Adrenal gland (tissue), 12 donors: ENCODE results near the gene SH3BP1. TPM values are rescaled to one million over a fixed set of nuclear protein-coding genes. Genes with fewer than 3 reads are reported as not detected.
"Not testable (repeated sequence)": the region's sequence is repeated elsewhere in the genome, so short reads cannot be mapped to it uniquely, and the experiment has no call there.

Source experiments
- DNase-seq, 7 donors: peaks; one replicate each; pipeline ENCODE4 v3.0.0-alpha.2; 2019 to 2020
- H3K27ac ChIP-seq, 5 donors: fragments of 200-600 bp; sonication (generic) in 4 of 5; 1 replicate in 3 of 5; 2 replicates in 2 of 5; pipeline versions ENCODE4 v1.5.1 to v1.8.0; 2016 to 2020; ENCODE audit warnings: mild to moderate bottlenecking in 1 of 5
- H3K27me3 ChIP-seq: fragments of 200-600 bp; 2 replicates; pipeline ENCODE4 v1.8.0; 2021
- H3K36me3 ChIP-seq, 2 donors: fragments of 200-600 bp; replicated peaks in 1 of 2; 1 replicate in 1 of 2; 2 replicates in 1 of 2; pipeline versions ENCODE4 v1.5.1 to v1.8.0; 2018 to 2022
- H3K4me1 ChIP-seq, 2 donors: fragments of 200-600 bp; replicated peaks in 1 of 2; 1 replicate in 1 of 2; 2 replicates in 1 of 2; pipeline versions ENCODE4 v1.5.1 to v1.8.0; 2018 to 2021
- H3K4me3 ChIP-seq, 4 donors: fragments of 200-600 bp; sonication (generic) in 3 of 4; one replicate each; pipeline ENCODE4 v1.5.1; 2016 to 2018
- H3K9me3 ChIP-seq, 3 donors: fragments of 200-600 bp; sonication (generic) in 1 of 3; replicated peaks in 1 of 3; 1 replicate in 2 of 3; 2 replicates in 1 of 3; pipeline versions ENCODE4 v1.5.1 to v1.8.0; 2016 to 2021
- POLR2A ChIP-seq, 2 donors: fragments of 450-650 bp; IDR thresholded peaks; one replicate each; pipeline ENCODE4 v1.6.1; 2017; ENCODE audit warnings: antibody characterized with exemption in 2 of 2, mild to moderate bottlenecking in 2 of 2, moderate library complexity in 1 of 2
- WGBS, 4 donors: extraction: QIAGEN DNeasy Blood & Tissue Kit in 2 of 4; methylation state at CpG; one replicate each; pipeline versions ENCODE4 v1.1.5 to v1.1.7; 2013 to 2017; 5-methylcytosine and 5-hydroxymethylcytosine counted together
- intact Hi-C, 2 donors: fragments of 100-400 bp; cut with DNase I; formaldehyde crosslinking; loops; one replicate each; pipeline versions ENCODE4 v1.14.1 to v1.15.0; 2022 to 2023
- polyA plus RNA-seq, 3 donors: library from polyadenylated mRNA; stranded (reverse); fragments of 200-250 nt in 2 of 3; fragments of 350-450 nt in 1 of 3; fragmentation: Illumina TruSeq in 1 of 3; extraction: RNeasy Lipid Tissue Mini Kit (QIAGEN cat#74804) in 1 of 3; gene quantifications; one replicate each; pipeline ENCODE4 v1.2.3, GENCODE V29; 2013 to 2014
- total RNA-seq, 9 donors: library from RNA; depleted of rRNA in 4 of 9; stranded (reverse); fragments of >200 nt in 4 of 9; fragments of 120-200 nt in 1 of 9; fragmentation: NEBNext Ultra II Directional in 1 of 9; extraction: Animal tissue kit (Norgen Biotek cat#: 25700) in 1 of 9; gene quantifications; one replicate each; pipeline versions ENCODE4 v1.1.0 to v1.2.4, GENCODE V29; 2013 to 2023
- TF ChIP-seq, protein P1 (sequence below), 6 experiments: fragments of 450-650 bp in 4 of 6; fragments of 200-600 bp in 2 of 6; sonication (generic) in 1 of 6; IDR thresholded peaks; 1 replicate in 5 of 6; 2 replicates in 1 of 6; pipeline versions ENCODE4 v1.5.1 to v1.8.0; 2016 to 2021; ENCODE audit warnings: antibody characterized with exemption in 6 of 6, mild to moderate bottlenecking in 2 of 6, moderate library complexity in 1 of 6
- donor health status: healthy with polysubstance abuse.
- donor health status: Bipolar disorder and iron deficiency.
- donor health status: DM: yes; HTN: yes; CAD: no.
- donor health status: DM: no; HTN: no; CAD: no.
- donor health status: DM: no; HTN: no; CAD: no.
- donor health status: DM: yes; HTN: yes; CAD: no.

Gene SH3BP1
- total and polyA plus RNA-seq, 12 donors = 2.4 to 27.3 (median 10.1) TPM

DNA sequence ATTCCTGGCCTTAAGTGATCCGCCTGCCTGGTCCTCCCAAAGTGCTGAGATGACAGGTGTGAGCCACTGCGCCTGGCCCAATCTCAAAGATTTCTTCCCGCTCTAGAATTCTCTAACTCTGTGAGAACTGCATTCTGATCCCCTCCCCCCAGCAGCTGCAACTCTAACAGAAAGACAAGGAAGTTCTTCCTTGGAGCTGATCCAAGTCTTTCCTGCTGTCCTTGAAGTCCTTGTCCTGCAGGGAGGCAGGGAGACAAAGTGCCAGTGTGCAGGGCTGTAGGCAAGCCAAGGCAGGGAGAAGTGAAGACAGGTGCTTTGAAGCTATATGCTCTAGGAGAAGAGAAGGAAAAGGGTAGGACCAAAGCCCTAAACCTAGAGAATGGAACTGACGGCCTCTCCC lies 40.3 kb upstream of the SH3BP1 start:
- no peak for TF ChIP-seq POLR2A (IDR thresholded peaks at IDR 0.05)
- TF ChIP-seq, protein P1, sequence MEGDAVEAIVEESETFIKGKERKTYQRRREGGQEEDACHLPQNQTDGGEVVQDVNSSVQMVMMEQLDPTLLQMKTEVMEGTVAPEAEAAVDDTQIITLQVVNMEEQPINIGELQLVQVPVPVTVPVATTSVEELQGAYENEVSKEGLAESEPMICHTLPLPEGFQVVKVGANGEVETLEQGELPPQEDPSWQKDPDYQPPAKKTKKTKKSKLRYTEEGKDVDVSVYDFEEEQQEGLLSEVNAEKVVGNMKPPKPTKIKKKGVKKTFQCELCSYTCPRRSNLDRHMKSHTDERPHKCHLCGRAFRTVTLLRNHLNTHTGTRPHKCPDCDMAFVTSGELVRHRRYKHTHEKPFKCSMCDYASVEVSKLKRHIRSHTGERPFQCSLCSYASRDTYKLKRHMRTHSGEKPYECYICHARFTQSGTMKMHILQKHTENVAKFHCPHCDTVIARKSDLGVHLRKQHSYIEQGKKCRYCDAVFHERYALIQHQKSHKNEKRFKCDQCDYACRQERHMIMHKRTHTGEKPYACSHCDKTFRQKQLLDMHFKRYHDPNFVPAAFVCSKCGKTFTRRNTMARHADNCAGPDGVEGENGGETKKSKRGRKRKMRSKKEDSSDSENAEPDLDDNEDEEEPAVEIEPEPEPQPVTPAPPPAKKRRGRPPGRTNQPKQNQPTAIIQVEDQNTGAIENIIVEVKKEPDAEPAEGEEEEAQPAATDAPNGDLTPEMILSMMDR (IDR thresholded peaks at IDR 0.05) = no peak
- intact Hi-C loops = no loop called here
- peak; percentile 72 to 90 (median 82) for DNase-seq
- Histone ChIP-seq H3K27me3 (no peaks in the 10 kb centered on the region), H3K4me3 (no peak overlapping the region), H3K36me3 (no peaks in the 10 kb centered on the region), H3K27ac (peak overlapping the region in 3 of 5 donors; percentile 35 to 68 (median 64)), H3K4me1 (peaks cover 8 to 18% of the 10 kb centered on the region in 2 donors), H3K9me3 (no peaks in the 10 kb centered on the region)
- WGBS, 4 donors = 19 to 34% (median 30%) methylated on average over 3 to 4 of the region's 4 CpGs

DNA sequence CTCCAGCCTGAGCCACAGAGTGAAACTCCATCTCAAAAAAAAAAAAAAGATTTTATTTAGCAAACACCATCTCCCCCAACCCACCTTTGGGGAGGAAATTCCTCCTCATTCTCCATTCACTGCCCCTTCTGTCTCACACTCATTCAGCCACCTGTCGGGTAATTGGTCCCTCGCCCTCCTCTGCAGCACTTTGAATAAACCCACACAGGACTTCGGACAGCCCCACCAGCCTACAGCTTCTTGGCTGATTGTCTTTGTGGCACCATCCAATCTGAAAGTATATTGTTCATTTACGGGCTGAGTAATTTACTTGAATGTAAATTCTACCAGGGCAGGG lies 38.3 kb upstream of the SH3BP1 start:
- Histone ChIP-seq H3K9me3 (no peaks in the 10 kb centered on the region), H3K27me3 (no peaks in the 10 kb centered on the region), H3K27ac (peak overlapping the region in 3 of 5 donors; percentile 17 to 66 (median 21)), H3K36me3 (no peaks in the 10 kb centered on the region), H3K4me1 (peaks cover 8 to 18% of the 10 kb centered on the region in 2 donors), H3K4me3 (no peak overlapping the region)
- intact Hi-C loops = no loop called here
- TF ChIP-seq, protein P1 (IDR thresholded peaks at IDR 0.05) = no peak
- TF ChIP-seq POLR2A (IDR thresholded peaks at IDR 0.05) = no peak
- WGBS, 4 donors = 51 to 68% (median 61%) methylated on average over 4 of the region's 4 CpGs
- DNase-seq = no peak

DNA sequence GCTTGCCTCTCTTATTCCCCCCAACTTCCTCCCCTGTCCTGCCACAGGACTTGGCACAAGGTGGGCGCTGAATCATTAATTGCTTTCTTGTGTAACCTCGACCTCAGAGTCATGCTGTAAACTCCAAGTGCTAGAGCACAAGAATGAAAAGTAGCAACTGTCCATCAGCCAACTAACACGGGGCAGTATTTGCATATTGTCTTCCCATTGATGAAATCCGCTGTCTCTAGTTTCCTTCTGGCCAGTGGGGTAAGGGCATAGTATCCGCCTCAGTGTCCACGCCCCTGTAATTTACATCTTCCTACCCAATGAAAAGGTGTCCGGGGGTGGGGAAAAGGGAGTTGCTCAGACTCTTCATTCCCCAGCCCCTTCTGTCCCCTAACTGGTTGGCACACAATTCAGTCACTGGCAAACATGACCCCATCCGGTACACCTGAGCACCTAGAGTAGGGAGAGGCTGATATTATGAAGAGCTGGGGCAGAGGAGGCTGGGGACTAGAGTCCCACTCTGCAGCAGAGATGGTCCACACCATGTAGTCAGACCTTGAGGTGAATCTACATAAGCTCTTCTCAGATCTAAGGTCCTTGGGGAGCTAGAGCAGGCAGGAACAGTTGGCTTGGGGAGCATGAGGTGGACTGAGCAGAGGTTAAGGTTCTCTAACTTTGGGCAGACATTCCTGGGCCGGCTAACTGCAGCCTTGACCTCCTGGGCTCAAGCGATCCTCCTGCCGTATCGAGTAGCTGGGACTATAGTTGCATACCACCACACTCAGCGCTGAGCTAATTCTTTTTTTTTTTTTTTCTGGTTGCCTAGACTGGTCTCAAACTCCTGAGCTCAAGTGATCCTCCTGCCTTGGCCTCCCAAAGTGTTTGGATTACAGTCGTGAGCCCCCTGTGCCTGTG lies 37.7 kb upstream of the SH3BP1 start:
- Histone ChIP-seq H3K27me3 (no peaks in the 10 kb centered on the region), H3K36me3 (no peaks in the 10 kb centered on the region), H3K27ac (peak overlapping the region in 3 of 5 donors; percentile 17 to 66 (median 21)), H3K9me3 (no peaks in the 10 kb centered on the region), H3K4me1 (peaks cover 8 to 20% of the 10 kb centered on the region in 2 donors), H3K4me3 (no peak overlapping the region)
- peak in 4 of 7 donors; percentile 39 to 62 (median 49) for DNase-seq
- WGBS, 4 donors = 37 to 45% (median 42%) methylated on average over 14 of the region's 14 CpGs
- intact Hi-C loops = no loop called here
- TF ChIP-seq, protein P1 (IDR thresholded peaks at IDR 0.05) = no peak
- TF ChIP-seq POLR2A (IDR thresholded peaks at IDR 0.05) = no peak

DNA sequence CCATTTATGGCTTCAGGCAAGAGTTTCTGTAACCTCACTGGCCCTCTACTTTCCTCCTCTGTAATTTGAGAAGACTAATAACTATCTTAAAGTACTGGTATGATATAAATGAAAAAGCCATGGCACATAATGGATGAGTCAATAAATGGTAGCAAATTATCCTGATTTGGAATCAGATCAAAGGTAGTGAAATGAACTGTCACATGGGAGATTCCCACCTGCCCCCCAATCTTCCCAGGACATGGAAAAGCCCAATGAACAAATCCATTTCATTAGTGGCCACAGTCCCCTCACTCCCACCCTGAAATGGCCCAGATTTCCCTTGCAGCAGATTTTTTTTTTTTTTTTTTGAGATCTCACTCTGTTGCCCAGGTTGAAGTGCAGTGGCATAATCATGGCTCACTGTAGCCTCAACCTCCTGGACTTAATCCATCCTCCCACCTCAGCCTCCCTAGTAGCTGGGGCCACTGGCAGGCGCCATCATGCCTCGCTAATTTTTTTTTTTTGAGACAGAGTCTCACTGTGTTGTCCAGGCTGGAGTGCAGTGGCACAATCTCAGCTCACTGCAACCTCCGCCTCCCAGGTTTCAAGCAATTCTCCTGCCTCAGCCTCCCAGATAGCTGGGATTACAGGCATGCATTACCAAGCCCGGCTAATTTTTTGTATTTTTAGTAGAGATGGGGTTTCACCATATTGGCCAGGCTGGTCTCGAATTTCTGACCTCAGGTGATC lies 36.8 kb upstream of the SH3BP1 start:
- H3K27ac ChIP-seq, intact Hi-C loops, H3K36me3 ChIP-seq, H3K4me3 ChIP-seq, H3K27me3 ChIP-seq, DNase-seq, H3K9me3 ChIP-seq: not testable (repeated sequence)
- peaks cover 8 to 29% of the 10 kb centered on the region in 2 donors for H3K4me1 ChIP-seq
- 89 to 92% (median 91%) methylated on average over 4 to 5 of the region's 5 CpGs for WGBS, 4 donors
